WERI-Rb-1 (cell line): ENCODE measurements around the gene TRAPPC2.

ENCODE experiments used
- DNase-seq: peaks from one replicate; pipeline ENCODE4 v3.0.0-alpha.2; 2020
- H3K27ac ChIP-seq: fragments of 250-450 bp; sonication (Bioruptor Pico); 2 replicates; pipeline ENCODE4 v1.5.1; 2020; ENCODE audit warnings: mild to moderate bottlenecking, moderate library complexity
- H3K27me3 ChIP-seq: fragments of 250-450 bp; sonication (Bioruptor Pico); 2 replicates; pipeline ENCODE4 v1.5.1; 2021; ENCODE audit warnings: mild to moderate bottlenecking, low read depth, moderate library complexity; ENCODE audit not compliant: insufficient read depth, severe bottlenecking
- H3K36me3 ChIP-seq: fragments of 250-450 bp; sonication (Bioruptor Pico); 2 replicates; pipeline ENCODE4 v1.5.1; 2020; ENCODE audit warnings: mild to moderate bottlenecking, moderate library complexity
- H3K4me3 ChIP-seq: 2 replicates; pipeline ENCODE4 v1.5.1; 2011; ENCODE audit warnings: low read depth, mild to moderate bottlenecking, control low read depth, low read length
- H3K9me3 ChIP-seq: fragments of 250-450 bp; sonication (Bioruptor Pico); 2 replicates; pipeline ENCODE4 v1.5.1; 2021; ENCODE audit warnings: mild to moderate bottlenecking, moderate library complexity; ENCODE audit not compliant: severe bottlenecking
- TF ChIP-seq, protein P1 (sequence below): IDR thresholded peaks from 2 replicates; pipeline ENCODE4 v1.5.1; 2011; ENCODE audit warnings: low read depth, mild to moderate bottlenecking, control low read depth, inconsistent platforms, low read length

TRAPPC2 gene

DNA sequence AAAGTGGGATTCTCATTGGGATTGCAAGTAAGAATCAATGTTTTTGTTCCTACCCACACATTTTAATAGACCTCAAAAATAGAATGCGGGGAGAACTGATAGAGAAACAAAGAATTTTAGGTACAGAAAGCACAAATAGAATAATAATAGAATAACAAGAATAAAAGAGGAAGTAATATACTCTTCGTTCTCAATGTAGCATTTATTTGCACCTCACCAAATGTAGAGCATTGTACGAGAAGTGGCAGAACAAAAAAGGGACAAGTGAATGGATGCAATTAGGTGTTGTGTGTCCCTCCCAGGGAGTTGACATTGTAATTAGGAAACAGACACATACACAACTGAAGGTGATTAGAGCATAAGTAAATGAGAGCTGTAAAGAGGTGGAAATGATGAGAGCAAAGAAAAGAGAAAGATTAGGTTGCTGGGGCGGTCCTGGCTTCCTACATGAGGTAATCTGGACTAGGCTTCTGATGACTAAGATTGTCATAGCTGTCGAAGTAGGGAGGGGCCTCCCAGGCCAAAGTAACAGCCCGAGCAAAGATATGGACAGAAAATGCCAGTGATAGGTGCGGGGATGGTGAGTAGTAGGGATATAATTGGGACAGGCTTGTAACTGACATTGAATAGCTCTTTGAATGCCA is 35.1 kb downstream of the TRAPPC2 start:
- Histone ChIP-seq H3K27me3 (no peaks in the 10 kb centered on the region), H3K36me3 (no peaks in the 10 kb centered on the region; the same call in 1 of the 2 replicates), H3K4me3 (no peak overlapping the region), H3K9me3 (no peaks in the 10 kb centered on the region), H3K27ac (no peak overlapping the region)
- no peak for DNase-seq
- TF ChIP-seq, protein P1, sequence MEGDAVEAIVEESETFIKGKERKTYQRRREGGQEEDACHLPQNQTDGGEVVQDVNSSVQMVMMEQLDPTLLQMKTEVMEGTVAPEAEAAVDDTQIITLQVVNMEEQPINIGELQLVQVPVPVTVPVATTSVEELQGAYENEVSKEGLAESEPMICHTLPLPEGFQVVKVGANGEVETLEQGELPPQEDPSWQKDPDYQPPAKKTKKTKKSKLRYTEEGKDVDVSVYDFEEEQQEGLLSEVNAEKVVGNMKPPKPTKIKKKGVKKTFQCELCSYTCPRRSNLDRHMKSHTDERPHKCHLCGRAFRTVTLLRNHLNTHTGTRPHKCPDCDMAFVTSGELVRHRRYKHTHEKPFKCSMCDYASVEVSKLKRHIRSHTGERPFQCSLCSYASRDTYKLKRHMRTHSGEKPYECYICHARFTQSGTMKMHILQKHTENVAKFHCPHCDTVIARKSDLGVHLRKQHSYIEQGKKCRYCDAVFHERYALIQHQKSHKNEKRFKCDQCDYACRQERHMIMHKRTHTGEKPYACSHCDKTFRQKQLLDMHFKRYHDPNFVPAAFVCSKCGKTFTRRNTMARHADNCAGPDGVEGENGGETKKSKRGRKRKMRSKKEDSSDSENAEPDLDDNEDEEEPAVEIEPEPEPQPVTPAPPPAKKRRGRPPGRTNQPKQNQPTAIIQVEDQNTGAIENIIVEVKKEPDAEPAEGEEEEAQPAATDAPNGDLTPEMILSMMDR = no peak

DNA sequence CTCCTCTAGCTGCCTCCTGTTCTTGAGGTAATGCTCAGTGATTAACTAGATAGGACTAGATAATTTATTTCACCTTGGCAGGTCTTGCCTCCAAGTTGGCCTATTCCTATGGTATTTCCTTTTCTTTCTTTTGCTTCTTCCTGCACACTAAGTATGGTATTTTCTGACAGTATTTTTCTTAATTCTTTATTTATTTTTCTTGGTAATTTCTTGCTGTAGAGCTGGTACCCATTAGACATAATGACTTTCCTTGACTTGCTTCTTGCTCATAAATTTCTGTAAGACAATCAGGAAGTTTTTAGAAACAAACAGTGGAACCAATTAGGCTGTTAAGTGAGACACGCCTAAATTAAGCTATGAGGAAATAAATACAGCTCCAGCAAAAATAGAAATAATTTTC is 36.0 kb downstream of the TRAPPC2 start:
- Histone ChIP-seq H3K36me3 (no peaks in the 10 kb centered on the region; the same call in 1 of the 2 replicates), H3K9me3 (no peaks in the 10 kb centered on the region), H3K27ac (no peak overlapping the region), H3K27me3 (no peaks in the 10 kb centered on the region), H3K4me3 (no peak overlapping the region)
- TF ChIP-seq, protein P1 = no peak
- no peak for DNase-seq

DNA sequence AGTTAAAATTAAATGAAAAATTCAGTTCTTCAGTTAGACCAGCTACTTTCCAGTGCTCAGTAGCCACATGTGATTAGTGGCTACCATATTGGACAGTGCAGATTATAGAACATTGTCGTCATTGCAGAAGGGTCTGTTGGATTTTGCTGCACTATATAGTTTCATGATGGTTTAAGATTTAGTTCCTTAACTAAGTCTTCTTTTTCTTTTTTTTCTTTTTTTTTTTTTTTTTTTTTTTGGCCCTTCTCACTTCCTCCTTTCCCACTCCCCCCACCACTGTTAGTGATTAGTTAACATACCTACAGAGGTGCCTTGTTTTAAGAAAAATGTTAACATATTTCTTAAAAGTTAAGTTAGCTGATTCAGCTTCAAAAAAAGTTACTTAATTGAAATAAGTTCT is 36.4 kb downstream of the TRAPPC2 start:
- Histone ChIP-seq H3K9me3 (no peaks in the 10 kb centered on the region), H3K27ac (no peak overlapping the region), H3K27me3 (no peaks in the 10 kb centered on the region), H3K36me3 (no peaks in the 10 kb centered on the region; the same call in 1 of the 2 replicates), H3K4me3 (no peak overlapping the region)
- TF ChIP-seq, protein P1 = no peak
- no peak for DNase-seq

DNA sequence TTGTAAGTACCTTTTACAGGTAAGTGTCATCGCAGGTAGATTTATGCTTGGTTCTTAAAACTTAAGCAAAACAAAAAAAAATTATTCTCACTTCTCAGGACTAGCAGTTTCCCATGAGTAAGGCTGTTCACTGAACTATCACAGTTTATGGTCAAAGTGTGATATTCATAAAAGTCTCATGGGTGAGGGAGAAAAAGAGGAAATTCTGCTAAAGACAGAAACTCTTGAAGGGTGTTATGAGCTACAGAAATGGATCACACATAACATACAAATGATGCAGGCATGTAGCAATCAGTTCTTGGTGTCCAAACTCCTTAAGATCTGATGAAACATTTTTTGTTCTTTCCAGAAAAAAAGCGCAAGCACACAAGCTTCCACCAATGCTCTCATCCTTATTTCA is 37.0 kb downstream of the TRAPPC2 start:
- Histone ChIP-seq H3K9me3 (no peaks in the 10 kb centered on the region), H3K27ac (no peak overlapping the region), H3K4me3 (no peak overlapping the region), H3K27me3 (no peaks in the 10 kb centered on the region), H3K36me3 (no peaks in the 10 kb centered on the region; the same call in none of the 2 replicates)
- TF ChIP-seq, protein P1 = no peak
- DNase-seq = no peak

DNA sequence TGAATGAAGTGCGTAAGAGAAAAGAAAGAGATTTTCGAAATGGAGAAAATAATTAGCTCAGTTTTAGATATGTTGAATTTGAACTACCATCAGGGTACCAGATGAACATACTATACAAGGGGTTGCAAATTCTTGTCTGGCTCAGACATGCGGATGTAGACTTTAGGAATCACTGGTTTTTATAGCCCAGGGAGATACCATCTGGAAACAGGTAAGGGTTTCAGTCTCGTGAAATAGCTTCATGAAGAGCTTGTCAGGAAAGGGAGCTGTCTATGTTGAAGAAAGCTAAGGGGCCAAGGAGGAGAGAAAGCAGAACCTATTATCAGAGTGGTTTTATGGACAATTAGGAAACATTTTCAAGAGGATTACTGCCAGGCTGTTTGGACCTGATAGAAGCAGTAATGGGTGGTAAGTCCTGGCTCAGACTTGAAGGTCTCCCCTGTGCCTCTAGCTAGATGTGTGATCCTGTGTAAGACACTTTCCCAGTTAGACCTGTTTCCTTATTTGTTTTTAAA is 38.8 kb downstream of the TRAPPC2 start:
- Histone ChIP-seq H3K36me3 (peaks cover under 1% of the 10 kb centered on the region), H3K27ac (no peak overlapping the region), H3K9me3 (no peaks in the 10 kb centered on the region), H3K27me3 (no peaks in the 10 kb centered on the region), H3K4me3 (no peak overlapping the region)
- TF ChIP-seq, protein P1 = no peak
- DNase-seq = no peak

DNA sequence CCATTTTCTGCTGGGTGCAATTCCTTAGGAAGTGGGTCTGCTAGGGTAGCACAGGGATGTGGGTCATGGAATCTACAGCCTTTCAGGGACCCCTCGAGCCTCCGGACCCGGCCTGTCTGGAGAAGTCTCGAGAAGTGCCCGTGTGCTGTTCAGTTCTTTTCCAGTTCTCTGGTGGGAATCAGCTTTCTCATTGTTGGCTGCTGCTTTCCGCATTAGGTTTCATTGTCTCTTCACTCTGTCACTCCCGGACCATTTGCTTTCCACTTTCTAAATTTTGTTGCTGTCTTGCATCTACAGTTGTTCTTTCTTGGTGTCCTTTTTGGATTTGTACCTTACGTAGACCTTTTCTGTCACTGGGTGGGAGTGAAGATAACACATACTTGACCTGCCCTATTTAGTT is 39.4 kb downstream of the TRAPPC2 start:
- no peaks in the 10 kb centered on the region for H3K27me3 ChIP-seq

More for the DNA sequence above, 39.4 kb downstream of the TRAPPC2 start:
- no peak overlapping the region for H3K27ac ChIP-seq
- H3K9me3 ChIP-seq = no peaks in the 10 kb centered on the region
- TF ChIP-seq, protein P1 = no peak
- H3K36me3 ChIP-seq = peaks cover 3% of the 10 kb centered on the region
- no peak for DNase-seq
- H3K4me3 ChIP-seq = no peak overlapping the region
